KOPT-K1 (cell line): ENCODE measurements around the gene CCDC93.
A peak's percentile ranks its signal among the peaks of the same experiment; 100 is the strongest.
"Not testable (repeated sequence)": the region's sequence is repeated elsewhere in the genome, so short reads cannot be mapped to it uniquely, and the experiment has no call there.

ENCODE experiments used
- H3K27ac ChIP-seq: fragments of 200-600 bp; sonication (generic); 2 replicates; pipeline ENCODE4 v1.5.1; 2016; ENCODE audit warnings: antibody characterized with exemption, mild to moderate bottlenecking, low read depth, low read length; ENCODE audit not compliant: poor library complexity, severe bottlenecking
- H3K36me3 ChIP-seq: fragments of 200-600 bp; sonication (generic); 2 replicates; pipeline ENCODE4 v1.5.1; 2017; ENCODE audit warnings: antibody characterized with exemption, mild to moderate bottlenecking, low read length, moderate library complexity; ENCODE audit not compliant: insufficient read depth
- H3K9me3 ChIP-seq: fragments of 200-600 bp; sonication (generic); 2 replicates; pipeline ENCODE4 v1.5.1; 2017; ENCODE audit warnings: antibody characterized with exemption, low read length, mild to moderate bottlenecking; ENCODE audit not compliant: insufficient read depth, poor library complexity, severe bottlenecking

Gene CCDC93

DNA sequence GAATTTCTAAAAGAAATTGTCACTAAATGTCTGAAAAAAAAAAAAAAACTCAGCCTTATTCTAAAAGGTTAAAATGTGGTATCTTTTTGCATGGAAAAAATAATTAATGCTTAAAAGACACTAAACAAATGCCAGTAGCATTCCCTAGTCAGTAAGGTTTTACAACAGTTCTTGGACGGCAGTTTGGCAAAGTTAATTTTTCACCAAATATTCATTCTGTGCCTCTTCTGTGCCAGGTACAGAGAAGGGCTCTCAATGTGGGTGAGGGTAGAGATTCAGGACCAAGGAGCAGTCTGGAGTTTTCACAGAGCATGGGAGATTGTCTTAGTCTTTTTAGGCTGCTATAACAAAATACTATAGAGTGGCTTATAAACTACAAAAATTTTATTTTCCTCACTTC, 6.0 kb upstream of the CCDC93 start:
- H3K9me3 ChIP-seq = no peaks in the 10 kb centered on the region
- H3K27ac ChIP-seq = no peak overlapping the region
- H3K36me3 ChIP-seq = no peaks in the 10 kb centered on the region

DNA sequence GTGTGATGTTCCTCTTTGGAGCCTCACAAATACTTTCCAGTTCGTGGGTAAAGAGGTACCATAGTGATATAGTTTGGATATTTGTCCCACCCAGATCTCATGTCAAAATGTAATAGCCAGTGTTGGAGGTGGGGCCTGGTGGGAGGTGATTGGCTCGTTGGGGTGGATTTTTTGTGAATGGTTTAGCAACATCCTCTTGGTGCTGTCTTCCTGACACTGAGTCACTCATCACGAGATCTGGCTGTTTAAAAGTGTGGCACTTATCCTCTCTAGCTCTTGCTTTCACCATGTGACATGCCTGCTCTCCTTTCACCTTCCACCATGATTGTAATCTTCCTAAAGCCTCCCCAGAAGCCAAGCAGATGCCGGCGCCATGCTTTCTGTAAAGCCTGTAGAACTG, 3.0 kb upstream of the CCDC93 start:
- Histone ChIP-seq H3K36me3 (no peaks in the 10 kb centered on the region), H3K27ac (no peak overlapping the region), H3K9me3 (no peaks in the 10 kb centered on the region)

DNA sequence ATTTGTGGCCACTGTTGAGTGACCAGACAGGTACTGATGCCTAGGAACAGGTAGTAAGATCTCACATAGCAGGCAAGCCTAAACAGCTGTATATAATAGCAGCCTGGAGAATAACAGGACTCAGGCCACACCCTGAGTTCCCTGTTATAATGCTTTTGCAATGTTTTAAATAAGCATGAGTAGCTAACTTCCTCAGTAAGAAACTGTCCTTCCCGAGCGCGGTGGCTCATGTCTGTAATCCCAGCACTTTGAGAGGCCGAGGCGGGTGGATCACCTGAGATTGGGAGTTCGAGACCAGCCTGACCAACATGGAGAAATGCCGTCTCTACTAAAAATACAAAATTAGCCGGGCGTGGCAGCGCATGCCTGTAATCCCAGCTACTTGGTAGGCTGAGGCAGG, 1.9 kb upstream of the CCDC93 start:
- not testable (repeated sequence) for H3K27ac ChIP-seq, H3K9me3 ChIP-seq

DNA sequence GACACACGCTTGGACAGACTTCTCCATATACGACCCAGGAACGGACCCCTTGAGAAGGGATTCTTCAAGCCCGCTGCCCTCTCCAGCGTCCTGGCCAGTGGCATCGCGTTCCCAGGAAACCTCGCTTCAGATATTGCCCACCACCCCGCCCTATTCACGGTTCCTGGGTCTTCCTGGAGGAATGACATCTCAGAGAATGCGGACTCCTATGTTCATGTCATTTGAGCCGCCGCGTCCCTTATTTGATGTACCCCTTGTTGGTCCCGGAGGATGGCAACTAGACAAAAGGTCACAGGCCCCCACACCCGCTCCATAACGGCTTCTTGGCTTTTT, 588 bp upstream of the CCDC93 start:
- Histone ChIP-seq H3K9me3 (no peaks in the 10 kb centered on the region), H3K36me3 (peaks cover 5% of the 10 kb centered on the region; the same call in 1 of the 2 replicates), H3K27ac (peak overlapping the region; percentile 74)

More for the DNA sequence above, 1.9 kb upstream of the CCDC93 start:
- H3K36me3 ChIP-seq = not testable (repeated sequence)

DNA sequence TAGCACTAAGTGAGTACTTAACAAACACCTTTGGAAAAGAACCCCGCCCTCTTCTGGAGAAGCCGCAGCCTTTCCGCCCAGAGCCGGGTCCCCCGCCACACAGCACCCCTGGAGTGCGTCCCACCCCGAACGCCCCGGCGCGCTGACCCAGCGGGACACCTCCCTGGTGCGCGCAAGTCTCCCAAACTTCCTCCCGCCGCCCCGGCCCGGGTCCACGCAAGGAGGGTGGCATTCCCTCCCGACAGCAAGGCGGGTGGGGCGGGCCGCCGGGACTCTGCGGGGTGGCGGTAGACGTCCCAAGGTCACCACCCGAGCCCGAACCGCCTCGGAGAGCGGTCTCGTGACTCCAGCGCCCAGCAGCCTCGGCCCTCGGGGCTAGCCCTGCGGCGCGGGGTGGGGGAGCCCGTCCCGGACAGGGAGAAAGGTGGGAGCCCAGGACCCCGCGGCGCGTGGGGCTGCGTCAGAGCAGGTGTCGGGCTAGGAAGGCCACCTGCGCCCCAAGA, 598 bp downstream of the CCDC93 start:
- H3K27ac ChIP-seq = peak overlapping the region; percentile 74
- peaks cover 15% of the 10 kb centered on the region for H3K36me3 ChIP-seq
- H3K9me3 ChIP-seq = no peaks in the 10 kb centered on the region

DNA sequence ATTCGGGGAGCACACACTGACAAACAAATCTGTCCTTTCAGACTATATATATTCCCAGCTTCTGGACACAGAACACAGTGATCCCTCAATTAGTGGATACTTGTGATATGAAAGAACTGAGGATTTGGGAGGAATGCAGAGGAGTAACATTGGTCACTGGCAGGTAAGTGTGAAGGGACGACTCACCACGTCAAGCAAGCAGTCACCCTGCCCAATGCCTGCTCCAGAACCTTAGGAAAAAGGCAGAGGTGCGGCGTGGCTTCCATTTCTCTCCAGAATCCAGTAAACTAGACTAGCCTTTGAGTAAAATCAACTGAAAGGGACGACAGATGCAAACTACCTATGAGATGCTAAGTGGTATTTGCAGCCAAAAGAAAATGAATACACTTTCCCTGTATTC, 1.1 kb downstream of the CCDC93 start:
- Histone ChIP-seq H3K9me3 (no peaks in the 10 kb centered on the region), H3K27ac (no peak overlapping the region), H3K36me3 (peaks cover 20% of the 10 kb centered on the region)

DNA sequence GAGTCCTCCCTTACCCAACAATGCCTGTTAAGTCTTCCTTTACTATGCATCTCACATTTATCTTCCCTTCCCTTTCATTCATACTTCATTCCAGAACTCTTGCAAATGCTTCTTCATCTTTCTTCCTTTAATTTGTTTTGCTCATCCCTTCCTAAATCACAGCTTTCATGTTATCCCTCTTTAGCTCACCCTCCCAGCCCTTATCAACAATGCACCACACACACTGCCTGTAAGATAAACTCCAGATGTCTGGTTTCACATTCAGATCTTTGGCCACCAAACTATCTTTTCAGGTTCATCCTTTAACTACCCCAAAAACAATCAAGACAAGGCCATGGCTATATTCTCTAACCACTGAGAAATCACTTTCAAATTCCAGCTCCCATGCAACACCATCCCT, 3.4 kb downstream of the CCDC93 start:
- no peaks in the 10 kb centered on the region for H3K9me3 ChIP-seq
- peaks cover 42% of the 10 kb centered on the region for H3K36me3 ChIP-seq
- no peak overlapping the region for H3K27ac ChIP-seq

DNA sequence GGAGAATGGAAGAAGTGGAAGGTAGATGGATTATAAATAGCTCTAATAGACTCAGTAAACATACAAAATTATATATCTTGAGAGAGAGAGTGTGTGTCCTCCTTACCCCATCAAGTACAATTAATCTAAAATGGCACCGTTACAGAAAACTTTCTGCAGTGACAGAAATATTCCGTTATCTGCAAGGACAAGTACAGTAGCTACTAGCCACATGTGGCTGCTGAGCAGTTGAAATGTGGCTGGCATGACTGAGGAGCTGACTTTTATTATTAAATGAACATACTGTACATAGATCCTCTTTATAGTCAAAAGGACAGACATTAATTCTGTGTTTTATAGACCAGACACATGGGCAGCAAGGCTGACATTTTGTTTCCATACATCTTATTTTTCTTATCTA, 7.0 kb downstream of the CCDC93 start:
- Histone ChIP-seq H3K9me3 (no peaks in the 10 kb centered on the region), H3K27ac (no peak overlapping the region), H3K36me3 (peaks cover 78% of the 10 kb centered on the region)

DNA sequence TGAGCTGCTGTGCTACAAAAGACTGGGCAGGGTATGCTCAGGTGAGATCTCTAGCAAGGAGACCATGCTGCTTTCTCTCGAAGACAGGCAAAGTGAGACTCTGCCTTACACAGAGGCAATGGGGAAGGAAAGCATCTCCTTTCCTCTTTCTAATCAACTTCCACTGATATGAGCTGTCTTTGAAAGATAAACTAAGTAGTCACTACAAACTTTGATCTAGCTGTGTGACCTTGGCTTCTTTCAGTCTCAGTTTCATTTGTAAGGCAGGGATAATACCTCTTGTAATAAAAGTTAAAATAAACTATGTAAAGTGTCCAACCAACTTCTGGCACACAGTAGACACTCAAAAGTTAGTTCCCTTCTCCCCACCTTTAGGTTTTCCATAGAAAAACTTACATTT, 7.5 kb downstream of the CCDC93 start:
- H3K9me3 ChIP-seq = no peaks in the 10 kb centered on the region
- H3K36me3 ChIP-seq = peaks cover 79% of the 10 kb centered on the region
- no peak overlapping the region for H3K27ac ChIP-seq

DNA sequence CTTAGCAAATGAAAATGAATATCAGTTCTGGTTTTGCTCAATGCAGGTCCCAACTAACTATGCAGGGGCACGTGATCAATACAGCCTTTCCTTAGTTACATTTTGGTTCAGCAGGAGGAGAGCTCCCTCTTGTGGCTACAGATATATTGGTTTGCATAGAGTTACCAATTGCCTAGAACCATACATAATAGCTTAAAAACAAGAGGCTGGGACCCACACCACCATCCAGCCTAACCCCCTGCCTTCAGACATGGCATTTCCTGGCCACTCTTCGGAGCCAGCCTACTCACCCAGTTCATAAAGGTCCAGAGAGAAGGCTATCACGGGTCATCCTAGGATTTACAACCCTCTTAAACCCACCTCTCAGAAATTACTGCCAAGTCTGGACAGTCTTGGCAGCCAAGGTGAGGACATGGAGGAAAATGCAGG, 10.5 kb downstream of the CCDC93 start:
- Histone ChIP-seq H3K9me3 (no peaks in the 10 kb centered on the region), H3K27ac (no peak overlapping the region), H3K36me3 (peaks cover 99% of the 10 kb centered on the region)

DNA sequence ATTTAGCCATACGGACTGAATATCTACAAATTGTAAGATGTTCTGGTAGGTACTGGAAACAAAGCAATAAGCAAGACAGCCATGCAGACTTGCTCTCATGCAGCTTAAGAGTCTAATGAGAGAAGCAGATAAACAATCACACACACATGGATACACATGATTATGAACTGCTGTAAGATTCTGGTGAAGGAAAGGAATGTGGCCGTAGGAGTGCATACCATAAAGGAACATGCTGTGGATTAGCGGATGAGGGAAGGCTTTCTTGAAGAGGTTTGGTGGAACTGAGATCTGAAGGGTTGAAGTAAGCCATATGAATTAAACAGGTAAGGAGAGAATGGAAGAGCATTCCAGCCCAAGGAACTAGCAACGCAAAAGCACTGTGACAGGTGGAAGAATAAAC, 13.8 kb downstream of the CCDC93 start:
- H3K36me3 ChIP-seq = peaks cover 100% of the 10 kb centered on the region
- no peaks in the 10 kb centered on the region for H3K9me3 ChIP-seq
- no peak overlapping the region for H3K27ac ChIP-seq

DNA sequence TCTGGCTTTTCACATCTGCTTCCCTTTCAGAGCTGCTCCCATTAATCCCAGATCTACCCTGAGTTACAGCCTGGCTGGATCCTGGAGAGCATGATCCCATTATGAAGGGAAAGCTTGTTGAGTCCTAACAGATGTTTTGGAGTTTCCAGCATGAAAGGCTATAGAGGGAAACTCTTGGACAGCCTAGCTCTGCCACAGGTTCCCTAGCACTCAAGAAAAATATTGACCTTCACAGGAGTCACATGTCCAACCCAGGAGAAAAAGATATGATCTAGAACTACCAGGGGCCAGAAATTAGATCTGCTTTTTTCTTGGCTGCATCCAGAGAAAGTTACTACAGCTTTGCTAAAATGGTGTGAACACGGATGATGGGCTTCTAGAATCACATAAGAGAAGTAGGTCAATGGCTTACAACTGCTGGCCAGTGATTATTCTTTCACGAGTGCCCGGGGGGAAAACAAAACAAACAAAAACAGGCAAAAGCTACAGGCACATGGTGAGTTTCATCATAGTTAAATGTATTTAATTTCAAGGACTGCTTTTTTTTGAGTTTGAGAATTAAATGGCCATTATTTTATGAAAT, 15.9 kb downstream of the CCDC93 start:
- H3K36me3 ChIP-seq = peaks cover 100% of the 10 kb centered on the region
- H3K27ac ChIP-seq = no peak overlapping the region
- no peaks in the 10 kb centered on the region for H3K9me3 ChIP-seq

DNA sequence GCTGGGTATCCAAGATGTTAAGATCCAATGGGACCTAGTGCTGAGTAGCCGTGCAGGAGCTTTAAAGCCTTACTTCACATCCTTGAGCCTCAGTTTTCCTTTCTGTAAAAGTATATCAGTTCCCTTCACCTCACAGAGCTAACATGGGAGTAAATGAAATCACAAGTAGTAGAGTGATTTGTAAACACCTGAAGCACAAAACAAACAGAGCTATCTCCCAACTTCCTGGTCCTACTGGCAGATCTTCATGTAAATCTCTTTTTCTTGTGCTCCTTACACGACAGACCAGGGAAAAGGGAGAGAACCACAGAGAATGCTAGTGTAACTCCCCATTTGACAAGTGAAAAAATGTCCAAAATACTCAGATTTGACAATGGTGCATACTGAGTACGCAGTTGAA, 17.3 kb downstream of the CCDC93 start:
- H3K27ac ChIP-seq = no peak overlapping the region
- peaks cover 99% of the 10 kb centered on the region for H3K36me3 ChIP-seq
- H3K9me3 ChIP-seq = no peaks in the 10 kb centered on the region

DNA sequence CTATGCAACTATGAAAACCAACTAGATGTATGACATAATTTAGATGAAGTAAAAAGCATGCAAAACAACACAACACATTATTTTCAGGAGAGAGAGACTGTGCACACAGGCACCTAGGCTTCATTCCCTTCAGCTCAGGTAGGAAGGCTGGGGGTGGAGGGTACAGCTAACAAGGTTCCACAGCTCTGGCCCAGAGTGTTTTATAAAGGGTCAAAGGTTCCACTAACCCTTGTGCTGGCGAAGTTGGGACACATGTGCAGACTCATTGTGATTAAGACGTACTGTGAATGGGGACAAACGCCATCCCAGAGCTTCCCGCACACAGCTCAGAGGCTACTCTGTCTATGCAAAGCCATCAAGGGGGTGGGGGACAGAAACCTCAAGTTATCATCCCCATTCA, 19.1 kb downstream of the CCDC93 start:
- H3K36me3 ChIP-seq = peaks cover 95% of the 10 kb centered on the region
- H3K27ac ChIP-seq = no peak overlapping the region
- no peaks in the 10 kb centered on the region for H3K9me3 ChIP-seq

DNA sequence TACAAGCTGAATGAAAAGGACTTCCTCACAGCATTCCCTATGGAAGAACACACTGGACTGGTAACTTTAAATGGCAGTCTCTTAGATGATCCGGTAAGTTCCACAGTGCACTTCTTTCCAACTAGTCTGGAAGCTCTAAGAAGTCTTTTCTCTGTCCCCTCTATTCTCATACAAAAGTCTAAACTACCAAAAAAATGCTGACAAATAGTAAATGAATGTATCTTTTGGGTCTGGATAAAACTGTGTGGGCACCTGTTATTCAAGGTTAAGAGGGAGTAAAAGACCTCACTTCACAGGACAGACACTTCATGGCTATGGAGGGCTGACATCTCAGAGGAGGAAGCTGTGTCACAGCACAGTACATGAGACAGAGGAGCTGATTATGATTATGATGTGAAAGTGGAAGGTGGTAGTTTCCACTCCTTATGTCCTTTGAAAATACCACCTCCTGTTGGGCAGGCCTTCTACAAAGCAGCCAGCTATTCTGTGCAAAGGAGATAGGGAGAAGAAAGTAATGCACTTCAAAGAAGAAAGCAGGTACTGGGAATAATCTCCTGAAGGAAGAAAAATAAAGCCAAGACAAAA, 23.9 kb downstream of the CCDC93 start:
- Histone ChIP-seq H3K36me3 (peaks cover 91% of the 10 kb centered on the region), H3K27ac (no peak overlapping the region), H3K9me3 (no peaks in the 10 kb centered on the region)

DNA sequence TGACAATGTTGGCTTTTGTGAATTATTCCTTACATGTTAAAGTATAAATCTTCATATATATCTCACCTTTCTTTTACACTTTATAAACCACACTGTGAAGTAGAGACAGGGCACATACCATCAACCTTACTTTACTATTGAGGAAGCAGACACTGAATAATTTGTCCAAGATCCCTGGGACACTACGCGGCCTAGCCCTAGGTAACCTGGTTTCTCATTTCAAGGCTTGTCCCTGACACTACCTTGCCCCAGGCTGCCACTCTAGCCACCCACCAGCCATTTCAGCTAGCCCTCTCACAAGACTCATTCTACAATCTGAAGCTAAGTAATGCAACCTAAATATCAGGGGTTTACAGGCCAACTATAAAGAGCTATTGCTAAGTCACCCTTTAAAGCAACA, 26.7 kb downstream of the CCDC93 start:
- H3K27ac ChIP-seq = no peak overlapping the region
- H3K36me3 ChIP-seq = peaks cover 88% of the 10 kb centered on the region
- no peaks in the 10 kb centered on the region for H3K9me3 ChIP-seq
